ENCODE results near the gene SNX1. TPM values are rescaled to one million over a fixed set of nuclear protein-coding genes. Genes with fewer than 3 reads are reported as not detected.
"Not testable (repeated sequence)": the region's sequence is repeated elsewhere in the genome, so short reads cannot be mapped to it uniquely, and the experiment has no call there.

The SNX1 gene
- total RNA-seq, 2 experiments from 2014 or later: 86.6 to 91.1 TPM

DNA sequence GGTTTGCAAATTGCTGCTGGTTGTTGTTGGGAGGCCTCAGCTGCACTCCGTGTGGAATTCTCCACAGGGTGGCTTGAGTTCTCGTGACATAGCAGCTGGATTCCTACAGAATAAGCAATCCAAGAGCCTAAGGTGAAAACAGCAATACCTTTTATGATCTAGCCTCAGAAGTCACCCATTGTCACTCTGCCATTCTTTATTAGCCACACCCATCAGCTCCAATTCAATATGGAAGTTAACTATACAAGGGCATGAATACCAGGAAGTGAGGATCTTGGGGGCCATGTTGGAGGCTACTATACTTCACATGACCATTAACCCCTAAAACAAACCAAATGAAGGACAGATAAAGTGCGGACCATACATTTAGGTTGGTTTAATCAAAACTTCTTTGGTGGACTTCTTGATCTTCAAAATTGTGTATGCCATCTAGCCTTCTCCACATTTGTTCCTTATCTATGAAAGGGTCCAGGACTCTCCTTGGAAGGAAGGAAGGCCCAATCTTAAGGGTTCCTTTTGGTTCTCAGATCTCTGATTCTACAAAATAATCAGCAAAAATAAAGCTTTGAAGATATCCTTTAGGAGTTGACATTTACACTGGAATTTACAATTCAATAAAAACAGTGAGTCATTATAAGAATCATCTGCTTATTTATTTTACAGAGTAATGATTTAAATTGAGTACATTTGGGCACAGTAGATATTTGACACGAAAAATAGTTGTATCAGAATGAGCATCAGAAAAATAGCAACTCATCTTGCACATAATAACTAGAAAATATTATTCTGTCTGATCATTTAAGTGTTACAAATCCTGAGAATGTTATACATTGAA, 23.6 kb upstream of the SNX1 start:
- POLR2A ChIA-PET: no interaction called here
- CTCF ChIA-PET: interaction anchor here (0.6 to 1.5 kb wide), 2 partner anchors 126 to 471 kb away, joined by 3 to 5 read pairs; no protein-coding TSS in a partner anchor

DNA sequence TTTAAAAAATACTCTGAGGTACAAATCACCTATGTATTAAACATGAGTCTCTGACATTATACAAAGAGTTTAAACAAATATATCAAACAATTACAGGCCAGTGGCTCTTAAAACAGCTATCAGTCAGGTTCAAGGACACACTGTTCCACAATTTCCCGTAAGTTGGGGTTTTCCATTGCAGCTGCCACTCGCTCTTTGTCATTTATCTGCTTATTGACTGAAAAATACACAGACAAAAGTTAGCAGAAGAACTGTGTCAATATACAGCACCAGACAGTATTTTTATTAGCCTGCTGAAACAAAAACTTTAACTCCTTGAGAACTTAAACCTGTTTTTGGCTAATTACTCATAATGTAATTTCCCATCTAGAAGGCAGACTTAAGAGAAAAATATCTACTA, 23.0 kb upstream of the SNX1 start:
- POLR2A ChIA-PET: no interaction called here
- CTCF ChIA-PET: no interaction called here

DNA sequence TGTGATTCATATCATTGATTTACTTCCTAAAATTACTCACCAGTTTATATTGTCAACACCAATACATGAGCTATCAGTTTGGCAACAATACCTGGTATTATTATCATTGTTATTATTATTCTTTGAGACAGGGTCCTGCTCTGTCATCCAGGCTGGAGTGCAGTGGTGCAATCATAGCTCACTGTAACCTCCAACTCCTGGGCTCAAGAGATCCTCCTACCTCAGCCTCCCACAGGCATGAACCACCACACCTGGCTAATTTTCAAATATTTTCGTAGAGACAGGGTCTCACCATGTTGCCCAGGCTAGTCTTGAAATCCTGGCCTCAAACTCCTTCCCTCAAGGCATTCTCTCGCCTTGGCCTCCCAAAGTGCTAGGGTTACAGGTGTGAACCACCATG, 22.3 kb upstream of the SNX1 start:
- POLR2A ChIA-PET, CTCF ChIA-PET: not testable (repeated sequence)

DNA sequence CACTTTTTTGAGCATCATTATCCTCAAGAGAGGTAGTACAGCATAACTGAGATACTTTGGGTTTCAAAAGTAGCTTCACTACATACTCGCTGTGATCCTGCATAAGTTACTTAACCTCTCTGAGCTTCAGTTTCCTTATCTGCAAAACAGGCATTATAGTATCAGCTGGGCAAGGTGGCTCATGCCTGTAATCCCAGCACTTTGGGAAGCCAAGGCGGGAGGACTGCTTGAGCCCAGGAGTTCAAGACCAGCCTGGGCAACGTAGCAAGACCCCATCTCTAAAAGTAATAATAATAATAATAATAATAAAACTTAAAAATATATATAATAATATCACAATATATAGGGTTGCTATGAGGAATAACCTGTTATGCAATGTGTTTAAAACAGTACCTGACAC, 13.0 kb upstream of the SNX1 start:
- ChIA-PET POLR2A (no interaction called here), CTCF (interaction anchor here (1.2 kb wide), 1 partner anchor 16 kb away, joined by 3 read pairs; no protein-coding TSS in a partner anchor)

DNA sequence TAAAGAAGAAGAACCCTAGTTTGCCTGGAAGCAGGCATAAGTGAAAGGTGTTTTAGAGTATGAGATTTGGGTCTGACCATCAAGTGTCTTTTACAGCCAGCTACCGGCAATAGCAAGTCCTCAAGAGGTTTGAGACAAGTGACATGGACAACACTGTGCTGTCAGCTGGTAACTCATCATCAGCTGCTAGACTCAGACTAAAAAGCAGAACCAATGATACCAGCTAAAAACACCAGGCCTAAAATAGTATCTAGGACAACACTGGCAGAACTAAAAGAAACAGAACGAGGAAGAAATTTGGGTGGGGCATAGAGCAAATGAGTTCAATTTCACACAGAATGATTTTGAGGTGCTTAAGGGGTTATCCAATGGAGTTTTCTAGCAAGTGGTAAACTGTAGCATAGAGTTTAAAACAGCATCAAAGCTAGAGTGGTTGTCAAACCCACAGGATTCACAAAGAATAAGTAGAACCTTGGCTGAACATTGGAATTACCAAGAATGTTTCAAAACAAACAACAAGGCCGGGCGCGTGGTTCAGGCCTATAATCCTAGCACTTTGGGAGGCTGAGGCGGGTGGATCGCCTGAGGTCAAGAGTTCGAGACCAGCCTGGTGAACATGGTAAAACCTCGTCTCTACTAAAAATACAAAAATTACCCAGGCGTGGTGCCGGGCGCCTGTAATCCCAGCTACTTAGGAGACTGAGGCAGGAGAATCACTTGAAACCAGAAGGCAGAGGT, 6.1 kb upstream of the SNX1 start:
- POLR2A ChIA-PET: no interaction called here
- CTCF ChIA-PET: no interaction called here

DNA sequence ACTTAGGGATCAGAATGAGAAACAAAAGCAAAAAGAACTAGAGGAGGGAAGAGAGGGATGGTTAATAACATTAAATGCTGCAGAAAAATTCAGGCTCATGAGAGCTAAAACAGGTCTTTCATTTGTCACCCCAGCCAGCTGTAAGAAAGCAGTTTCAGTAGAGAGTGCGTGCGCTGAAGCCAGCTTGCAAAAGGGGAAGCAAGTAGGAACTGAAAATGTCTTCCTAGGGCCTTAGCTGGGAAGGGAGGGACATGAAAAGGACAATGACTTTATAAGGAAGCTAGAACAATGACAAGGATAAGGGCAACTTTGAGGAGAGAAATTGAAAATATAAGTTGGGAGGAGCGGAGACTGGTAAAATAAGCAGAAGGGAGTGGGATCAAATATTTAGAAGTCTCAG, 5.3 kb upstream of the SNX1 start:
- ChIA-PET POLR2A (no interaction called here), CTCF (no interaction called here)

DNA sequence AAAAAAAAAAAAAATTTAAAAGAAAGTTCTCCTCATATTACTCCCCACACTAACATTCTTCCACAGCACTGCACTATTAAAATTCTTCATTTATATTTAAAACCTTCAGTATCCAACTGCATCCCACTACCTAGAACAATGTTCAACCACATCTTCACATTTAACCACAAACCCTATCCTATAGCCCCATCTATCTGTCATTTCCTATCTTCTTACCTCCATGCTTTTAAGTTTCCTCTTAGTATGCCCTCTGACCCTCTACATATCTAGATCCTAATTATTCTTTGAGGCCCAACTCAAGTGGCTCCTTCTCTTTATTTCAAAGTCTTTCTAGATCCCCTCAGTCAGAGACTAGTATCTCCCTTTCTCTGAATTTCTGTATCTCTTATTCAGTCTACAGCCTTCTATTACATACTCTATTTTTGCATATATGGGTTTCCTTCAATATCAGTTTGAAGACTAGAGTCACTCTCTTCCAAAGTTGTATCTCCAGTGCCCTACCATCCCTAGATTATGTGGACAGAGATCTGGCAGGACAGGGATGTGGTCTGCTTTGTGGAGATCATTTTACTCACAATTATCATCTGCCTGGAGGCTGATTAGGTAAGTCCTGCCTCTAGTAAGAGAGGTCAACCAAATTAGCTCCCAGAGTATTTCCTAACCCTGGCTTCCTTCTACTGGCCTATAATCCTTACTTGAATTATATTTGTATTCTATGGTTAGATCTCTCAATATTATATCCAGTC, 3.5 kb upstream of the SNX1 start:
- CTCF ChIA-PET: interaction anchor here (1.4 to 2.3 kb wide), 3 partner anchors 24 to 340 kb away, joined by 4 to 8 read pairs (median 5); no protein-coding TSS in a partner anchor
- POLR2A ChIA-PET: no interaction called here

DNA sequence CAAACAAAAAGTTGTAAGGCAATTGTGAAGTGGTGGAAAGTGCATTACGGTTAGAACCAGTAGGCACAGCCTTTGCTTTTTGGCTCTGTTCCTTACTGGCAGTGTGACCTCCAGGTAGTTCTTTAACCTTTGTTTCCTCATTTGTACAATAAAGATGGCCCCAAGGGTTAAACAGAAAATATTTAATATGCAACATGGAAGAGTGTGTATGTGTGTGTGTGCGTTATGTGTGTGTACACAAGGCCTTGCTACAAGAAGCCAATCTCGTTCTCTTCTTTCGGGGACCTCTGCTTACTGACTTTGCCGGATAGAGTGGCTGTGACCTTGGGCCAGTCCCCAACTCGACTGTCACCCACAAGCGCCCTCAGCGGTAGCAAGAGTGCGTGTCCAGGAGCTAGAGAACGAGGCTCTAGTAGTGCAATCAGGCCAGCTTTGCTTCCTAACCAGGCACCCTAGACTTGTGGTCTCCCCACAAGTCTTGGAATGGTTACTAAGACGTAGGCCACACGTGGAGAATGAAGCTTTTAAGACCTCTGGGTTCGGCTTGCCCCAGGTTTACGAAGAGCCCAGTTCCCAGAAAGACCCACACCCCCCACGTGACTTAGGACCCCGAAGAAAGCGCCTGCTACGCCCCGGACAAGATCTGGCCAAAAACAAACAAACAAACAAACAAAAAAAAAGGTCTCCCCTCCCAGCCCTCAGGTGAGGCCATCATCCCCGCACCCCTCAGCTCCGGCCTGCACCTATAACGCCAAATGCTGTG, 2.7 kb upstream of the SNX1 start:
- ChIA-PET CTCF (interaction anchor here (0.9 to 2.3 kb wide), 5 partner anchors 12 to 483 kb away, joined by 3 to 8 read pairs (median 4); no protein-coding TSS in a partner anchor), POLR2A (interaction anchor here (0.6 to 1.5 kb wide), 6 partner anchors 20 to 1427 kb away, joined by 3 to 6 read pairs (median 4); no protein-coding TSS in a partner anchor)

DNA sequence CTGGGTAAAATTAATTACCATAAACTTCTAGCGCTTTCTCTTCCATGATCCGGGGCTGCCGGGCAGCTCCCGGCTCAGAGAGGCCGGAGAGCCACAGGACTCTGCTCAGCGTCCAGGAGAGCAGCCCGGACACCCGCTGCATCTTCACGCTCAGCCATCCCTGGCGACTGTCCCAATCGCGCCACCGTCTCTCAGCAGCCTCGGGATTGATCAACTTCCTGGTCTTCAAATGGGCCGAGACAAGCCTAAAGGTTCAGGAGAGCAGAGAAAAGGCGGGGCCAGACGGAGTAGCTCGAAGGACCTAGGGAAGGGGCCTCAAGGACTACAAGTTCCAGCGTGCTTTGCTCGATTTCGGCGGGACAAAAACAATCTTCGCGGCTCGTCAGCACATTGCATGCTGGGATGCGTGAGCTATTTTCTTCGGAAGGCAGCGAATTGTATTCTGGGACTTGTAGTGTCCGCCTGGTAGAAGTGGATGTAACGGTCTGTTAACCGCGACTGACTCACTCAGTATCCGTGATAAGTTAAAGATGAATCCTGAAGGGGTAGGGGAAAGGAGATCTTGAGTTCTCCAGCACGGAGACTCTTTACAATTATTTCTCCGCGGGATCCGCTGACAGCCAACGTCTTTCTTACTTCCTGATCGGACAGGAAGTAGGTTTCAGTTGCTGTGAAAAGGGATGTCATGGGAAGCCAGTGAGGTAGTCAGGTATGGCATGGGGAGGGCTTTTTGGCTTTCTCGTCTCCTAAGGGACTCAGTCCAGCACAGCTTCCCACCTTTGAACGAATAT, 2.0 kb upstream of the SNX1 start, which contains the start of gene CIAO2A:
TSS of gene CIAO2A (minus strand) at position 212 of the 791 bp plus-strand sequence. CDS start at position 142, 70 bp downstream.
- ChIA-PET CTCF (interaction anchor here (0.7 to 2.3 kb wide), 7 partner anchors 11 to 484 kb away, joined by 3 to 8 read pairs (median 4); no protein-coding TSS in a partner anchor), POLR2A (interaction anchor here (0.6 to 1.5 kb wide), 7 partner anchors 19 to 1426 kb away, joined by 3 to 9 read pairs (median 4); no protein-coding TSS in a partner anchor)

DNA sequence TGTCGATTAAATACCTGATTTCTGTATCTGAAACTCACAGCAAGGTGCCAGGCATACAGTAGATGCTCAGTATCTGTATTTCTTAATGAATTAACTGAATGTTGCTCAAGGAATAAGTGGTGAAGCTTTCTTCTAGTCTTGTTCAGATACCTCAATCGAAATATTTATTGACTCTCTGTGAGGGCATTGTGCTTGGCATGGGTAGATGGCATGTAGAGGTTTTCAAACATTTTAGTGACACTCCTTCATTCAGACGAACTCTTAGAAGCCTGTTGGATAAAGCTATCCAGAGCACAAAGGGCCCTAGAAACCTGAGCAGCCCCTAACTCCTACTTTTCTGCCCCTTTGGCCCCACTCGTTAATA, 369 bp upstream of the SNX1 start:
- CTCF ChIA-PET: interaction anchor here (1.3 kb wide), 1 partner anchor 58 kb away, joined by 3 read pairs; no protein-coding TSS in a partner anchor
- POLR2A ChIA-PET: interaction anchor here (0.7 kb wide), 1 partner anchor 797 kb away, joined by 6 read pairs; no protein-coding TSS in a partner anchor

DNA sequence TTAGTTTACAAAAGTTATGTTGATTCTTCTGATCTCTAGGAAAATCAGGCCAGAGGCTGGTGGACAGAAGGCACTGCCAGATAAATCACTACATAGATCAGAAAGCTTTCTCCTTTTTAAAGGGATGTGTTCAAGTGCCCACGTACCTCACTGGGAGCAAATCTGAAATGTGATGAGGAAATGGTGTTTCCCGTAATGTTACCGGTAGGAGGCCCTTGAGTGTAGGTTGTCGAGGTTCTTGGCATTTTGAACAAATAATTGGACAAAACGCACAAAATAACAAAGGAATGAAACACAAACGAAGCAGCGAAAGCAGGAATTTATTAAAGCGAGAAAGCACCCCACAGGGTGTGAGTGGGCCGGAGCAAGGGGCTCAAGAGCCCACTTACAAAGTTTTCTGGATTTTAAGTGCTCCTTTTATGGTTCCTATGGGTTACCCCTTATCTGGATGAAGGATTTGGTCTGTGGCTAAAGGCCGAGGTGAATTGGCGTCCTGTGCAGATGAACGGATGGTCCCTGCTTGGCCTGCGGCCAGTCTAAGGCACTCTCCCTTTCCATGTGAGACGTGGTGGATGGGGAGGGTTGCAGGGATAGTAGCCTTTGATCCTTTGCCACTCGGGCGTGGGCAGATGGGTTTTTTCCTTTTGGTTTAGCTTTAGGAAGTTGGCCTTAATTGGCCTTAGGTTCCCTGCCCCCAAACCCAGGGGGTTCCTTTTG, 1.0 kb downstream of the SNX1 start:
- ChIA-PET POLR2A (interaction anchor here (0.5 to 0.7 kb wide), 2 partner anchors 11 to 53 kb away, joined by 4 read pairs; no protein-coding TSS in a partner anchor), CTCF (no interaction called here)

DNA sequence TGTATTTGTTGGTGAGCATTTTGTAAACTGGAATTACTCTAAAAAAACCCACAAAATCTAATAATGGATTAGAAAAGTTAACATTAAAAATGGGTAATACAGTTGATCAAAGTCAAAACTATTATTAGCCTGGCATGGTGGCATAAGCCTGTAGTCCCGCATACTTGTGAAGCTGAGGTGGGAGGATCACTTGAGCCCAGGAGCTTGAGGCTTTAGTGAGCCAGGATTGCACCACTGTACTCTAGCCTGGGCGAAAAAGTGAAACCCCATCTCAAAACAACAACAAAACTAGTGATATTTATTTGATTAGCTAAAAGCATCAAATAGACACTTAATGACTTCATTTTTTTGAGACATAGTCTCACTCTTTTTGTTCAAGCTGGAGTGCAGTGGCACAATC, 3.6 kb downstream of the SNX1 start:
- CTCF ChIA-PET: interaction anchor here (0.6 to 1.1 kb wide), 2 partner anchors 54 to 151 kb away, joined by 3 read pairs; no protein-coding TSS in a partner anchor
- POLR2A ChIA-PET: no interaction called here

DNA sequence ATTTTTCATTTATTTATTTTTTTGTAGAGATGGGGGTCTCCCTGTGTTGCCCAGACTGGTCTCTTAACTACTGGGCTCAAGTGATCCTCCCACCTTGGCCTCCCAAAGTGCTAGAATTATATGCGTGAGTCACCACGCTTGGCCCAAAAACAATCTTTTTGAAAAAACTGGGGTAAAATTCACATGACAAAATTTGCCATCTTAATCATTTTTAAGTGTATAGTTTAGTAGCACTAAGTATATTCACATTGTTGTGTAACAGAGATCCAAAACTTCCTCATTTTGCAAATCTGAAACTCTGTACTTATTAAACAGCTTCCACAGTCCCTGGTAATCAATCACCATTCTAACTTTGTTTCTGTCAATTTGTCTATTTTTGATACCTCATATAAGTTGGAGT, 5.2 kb downstream of the SNX1 start:
- CTCF ChIA-PET: no interaction called here

DNA sequence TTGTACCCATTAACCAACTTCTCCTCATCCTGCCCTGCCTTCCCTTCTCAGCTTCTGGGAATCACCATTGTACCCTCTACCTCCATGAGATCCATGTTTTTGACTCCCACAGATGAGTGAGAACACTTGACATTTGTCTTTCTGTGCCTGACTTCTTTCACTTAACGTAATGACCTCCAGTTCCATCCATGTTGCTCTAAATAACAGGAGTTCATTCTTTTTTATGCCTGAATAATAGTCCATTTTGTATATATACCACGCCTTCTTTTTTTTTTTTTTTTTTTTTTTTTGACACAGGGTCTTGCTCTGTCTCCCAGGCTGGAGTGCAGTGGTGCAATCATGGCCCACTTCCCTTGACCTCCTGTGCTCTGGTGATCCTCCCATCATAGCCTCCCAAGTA, 6.7 kb downstream of the SNX1 start:
- ChIA-PET CTCF (interaction anchor here (0.7 kb wide), 1 partner anchor 8 kb away, joined by 4 read pairs; no protein-coding TSS in a partner anchor), POLR2A (no interaction called here)

More for the DNA sequence above, 5.2 kb downstream of the SNX1 start:
- POLR2A ChIA-PET: no interaction called here

DNA sequence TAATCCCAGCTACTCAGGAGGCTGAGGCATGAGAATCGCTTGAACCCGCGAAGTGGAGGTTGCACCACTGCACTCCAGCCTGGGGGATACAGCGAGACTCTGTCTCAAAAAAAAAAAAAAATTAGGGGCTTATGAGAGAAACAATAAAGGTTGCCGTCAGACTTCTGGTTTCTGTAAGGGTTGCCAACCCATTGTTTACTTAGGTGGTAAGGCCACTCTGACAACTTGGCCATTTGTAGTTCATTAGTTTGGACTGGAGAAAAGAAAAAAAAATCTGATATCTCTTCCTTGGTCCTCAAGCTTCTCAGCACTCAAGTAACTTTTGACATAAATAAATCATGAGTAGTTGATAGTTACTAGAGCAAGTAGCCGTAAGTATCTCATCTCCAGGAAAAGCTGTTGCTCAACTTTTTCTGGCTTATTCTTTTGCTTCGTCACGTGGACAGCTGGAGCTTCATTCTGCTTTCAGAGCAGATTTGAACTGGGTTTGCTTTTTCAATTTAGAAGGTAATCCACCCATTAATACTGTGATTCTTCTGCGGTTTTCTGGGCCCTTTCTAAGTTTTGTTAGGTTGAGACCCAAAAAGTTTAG, 9.4 kb downstream of the SNX1 start:
- ChIA-PET CTCF (interaction anchor here (0.6 to 0.9 kb wide), 2 partner anchors 11 to 344 kb away, joined by 3 read pairs; partner anchors contain the start of gene CIAO2A), POLR2A (no interaction called here)

DNA sequence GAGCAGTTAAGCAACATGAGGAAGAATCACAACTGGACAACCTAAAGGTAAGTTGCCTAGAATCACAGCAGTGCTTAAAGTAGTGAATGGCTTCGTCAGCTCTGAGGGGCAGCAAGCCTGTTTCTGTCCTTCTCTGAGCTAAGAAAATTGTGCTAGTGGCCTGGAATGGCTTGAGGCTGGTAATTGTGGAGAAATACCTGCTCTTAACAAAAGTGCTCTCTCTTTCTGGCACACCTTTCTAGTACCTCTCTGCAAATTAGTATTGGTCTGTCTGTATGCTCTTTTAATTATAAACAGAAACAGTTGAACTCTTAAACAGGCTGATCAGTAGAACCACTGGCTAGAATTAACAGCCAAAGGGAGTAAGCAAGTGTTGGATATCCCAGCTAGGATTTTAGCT, 11.6 kb downstream of the SNX1 start:
- ChIA-PET POLR2A (no interaction called here), CTCF (no interaction called here)

Data from activated CD8-positive, alpha-beta memory T cell treated with anti-CD3 and anti-CD28 coated beads for 36 hours (primary cell).